GM18951 (cell line): ENCODE measurements around the gene CREB5.

Experiments
- POLR2A ChIP-seq: IDR thresholded peaks from 4 replicates; pipeline ENCODE4 v1.6.1; 2011; ENCODE audit warnings: mild to moderate bottlenecking; ENCODE audit not compliant: insufficient read length, insufficient read depth; ENCODE audit errors: extremely low read depth
- in situ Hi-C: fragments of 300-500 bp; cut with MboI; formaldehyde crosslinking; loops from one replicate; pipeline ENCODE4 v1.12.0; 2022; ENCODE audit warnings: low sequenced_read_pairs, mixed read lengths, inconsistent platforms; ENCODE audit not compliant: unreplicated experiment

CREB5 gene

DNA sequence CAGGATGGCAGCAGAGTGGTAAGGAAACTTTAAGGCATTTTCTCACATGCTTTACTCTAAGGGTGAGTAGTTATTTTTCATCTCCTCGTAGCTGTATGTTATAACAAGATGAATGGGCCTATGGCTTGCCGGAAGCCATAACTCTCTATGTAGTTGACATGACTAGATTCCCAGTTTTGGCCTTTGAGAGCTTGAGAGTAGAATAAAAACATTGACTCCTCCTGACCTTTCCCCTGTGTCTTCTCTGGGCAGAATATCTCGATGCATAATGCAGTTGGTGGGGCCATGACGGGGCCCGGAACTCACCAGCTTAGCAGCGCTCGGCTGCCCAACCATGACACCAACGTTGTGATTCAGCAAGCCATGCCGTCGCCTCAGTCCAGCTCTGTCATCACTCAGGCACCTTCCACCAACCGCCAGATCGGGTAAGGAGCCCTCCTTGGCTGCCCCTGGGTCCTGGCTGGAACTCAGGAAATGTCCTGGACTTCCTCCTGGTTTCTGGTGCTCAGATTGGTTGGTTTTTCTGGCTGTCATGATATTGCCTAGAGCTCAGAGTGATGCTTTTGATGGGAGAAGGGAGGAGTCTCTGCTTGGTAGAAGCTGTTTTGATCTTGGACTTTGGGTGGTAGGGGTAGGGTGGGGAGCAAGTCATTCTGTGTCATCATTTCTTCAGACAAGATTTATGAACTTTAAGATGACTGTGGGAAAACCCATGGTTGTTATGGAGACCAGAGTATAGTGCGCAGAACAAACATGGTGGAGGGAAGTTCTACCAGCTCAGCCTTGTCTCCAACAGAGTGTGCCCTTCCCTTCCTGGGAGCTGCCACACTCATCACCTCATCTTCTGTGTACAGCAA is 158.0 kb downstream of the CREB5 start:
- TF ChIP-seq POLR2A: no peak
- in situ Hi-C loops: no loop called here

- in situ Hi-C loops: no loop called here
- no peak for TF ChIP-seq POLR2A
Measured at GRCh38 chr7:28570970-28571288, 158.6 kb downstream of the CREB5 start.

DNA sequence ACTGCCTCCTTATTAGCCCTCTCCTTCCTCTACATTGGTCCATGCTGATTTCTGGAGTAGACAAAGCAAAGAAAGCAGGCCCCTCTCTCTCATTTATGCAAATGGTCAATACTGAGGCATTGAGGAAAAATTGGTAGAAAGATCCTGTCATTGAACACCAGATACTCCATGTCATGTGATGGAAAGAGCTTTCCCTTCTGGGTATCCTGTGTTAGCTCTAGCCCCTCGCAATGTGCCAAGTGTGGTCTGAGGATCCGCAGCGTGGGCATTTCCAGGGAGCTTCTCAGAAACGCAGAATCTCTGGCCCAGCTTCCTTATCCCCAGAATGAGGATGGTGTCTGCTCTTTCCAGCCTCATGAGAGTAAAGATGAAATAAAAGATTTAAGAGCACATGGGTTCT is 159.1 kb downstream of the CREB5 start:
- no peak for TF ChIP-seq POLR2A
- in situ Hi-C loops: no loop called here

GRCh38 chr7:28572321-28573058 is 160.2 kb downstream of the CREB5 start:
- no peak for TF ChIP-seq POLR2A

GRCh38 chr7:28573059-28573553 is 160.8 kb downstream of the CREB5 start:
- in situ Hi-C loops: no loop called here
- TF ChIP-seq POLR2A: no peak

More at GRCh38 chr7:28572321-28573058, 160.2 kb downstream of the CREB5 start:
- in situ Hi-C loops: no loop called here

GRCh38 chr7:28573651-28574301 is 161.5 kb downstream of the CREB5 start:
- in situ Hi-C loops: no loop called here
- no peak for TF ChIP-seq POLR2A

DNA sequence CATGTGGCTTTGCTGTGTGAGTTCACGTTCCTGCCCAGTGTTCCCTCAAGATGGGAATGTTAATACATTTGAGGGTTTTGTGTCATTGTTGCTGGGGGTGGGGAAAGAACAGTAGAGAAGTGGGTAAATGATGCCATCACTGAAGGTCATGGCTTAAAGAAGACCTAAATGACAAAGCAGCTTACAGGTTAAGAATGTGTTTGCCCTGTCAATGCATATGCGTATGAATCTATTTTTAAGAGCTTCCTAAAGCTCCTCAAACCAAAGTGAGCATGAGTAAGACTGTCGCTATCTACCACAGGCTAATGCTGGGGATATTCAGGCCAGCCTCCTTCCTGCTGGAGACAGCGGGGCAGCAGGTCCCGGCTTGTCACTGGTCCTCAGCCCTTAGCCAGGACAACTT is 162.9 kb downstream of the CREB5 start:
- no peak for TF ChIP-seq POLR2A
- in situ Hi-C loops: no loop called here

- in situ Hi-C loops: no loop called here
- no peak for TF ChIP-seq POLR2A
Measured at GRCh38 chr7:28576656-28577055, 164.3 kb downstream of the CREB5 start.

GRCh38 chr7:28579571-28579970 is 167.3 kb downstream of the CREB5 start:
- TF ChIP-seq POLR2A: no peak
- in situ Hi-C loops: no loop called here

DNA sequence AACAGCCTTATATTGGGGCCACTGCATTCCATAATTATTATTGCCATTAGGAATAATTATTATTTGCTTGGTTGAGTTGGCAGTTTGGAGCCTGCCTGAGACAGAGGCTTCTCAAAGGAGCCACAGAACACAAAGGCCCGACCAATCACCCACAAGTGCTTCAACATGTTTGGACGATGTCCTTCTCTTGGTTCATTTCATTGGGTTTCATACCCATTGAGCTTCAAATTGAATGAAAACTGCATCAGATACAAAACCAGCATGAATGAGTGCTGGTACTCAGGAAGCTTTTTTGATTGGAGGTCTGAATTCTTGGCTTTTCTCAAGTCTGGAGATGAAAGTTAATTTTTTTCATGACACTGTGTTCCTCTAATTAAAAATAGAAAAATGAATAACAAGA is 168.3 kb downstream of the CREB5 start:
- in situ Hi-C loops: no loop called here
- TF ChIP-seq POLR2A: no peak

- no peak for TF ChIP-seq POLR2A
- in situ Hi-C loops: no loop called here
Measured at GRCh38 chr7:28581351-28581750, 169.0 kb downstream of the CREB5 start.

GRCh38 chr7:28582226-28582625 is 169.9 kb downstream of the CREB5 start:
- in situ Hi-C loops: no loop called here
- TF ChIP-seq POLR2A: no peak

DNA sequence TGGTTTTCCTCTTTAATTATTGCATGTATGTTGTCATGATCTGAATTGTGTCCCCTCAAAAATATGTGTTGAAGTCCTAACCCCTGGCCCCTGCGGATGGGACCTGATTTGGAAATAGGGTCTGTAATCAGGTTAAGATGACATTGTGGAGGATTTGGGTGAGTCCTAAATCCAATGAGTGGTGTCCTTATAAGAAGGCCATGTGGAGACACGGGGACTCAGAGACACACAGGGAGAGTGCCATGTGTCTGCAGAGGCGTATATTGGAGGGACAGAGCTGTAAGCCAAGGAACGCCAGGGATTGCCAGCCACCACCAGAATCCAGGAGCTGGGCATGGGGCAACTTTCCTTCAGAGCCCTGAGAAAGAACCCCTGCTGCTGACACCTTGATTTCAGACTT is 171.9 kb downstream of the CREB5 start:
- TF ChIP-seq POLR2A: no peak
- in situ Hi-C loops: no loop called here
